ENCODE measurements around the gene NT5DC1.

Gene NT5DC1

GRCh38 chr6:116214681-116215080, 114.0 kb downstream of the NT5DC1 start:
- Histone ChIP-seq H3K79me2 (ENCODE audit: insufficient read depth, low read length) (no peaks in the 10 kb centered on the region), H3K4me1 (ENCODE audit: insufficient read depth, low read length, poor library complexity, severe bottlenecking) (no peaks in the 10 kb centered on the region), H3K36me3 (ENCODE audit: insufficient read depth, low read length) (no peaks in the 10 kb centered on the region), H3K9ac (ENCODE audit: low read depth, low read length, poor library complexity, severe bottlenecking) (no peak overlapping the region), H3K4me3 (ENCODE audit: low read length, poor library complexity, severe bottlenecking) (no peak overlapping the region), H4K20me1 (ENCODE audit: insufficient read depth, low read length, poor library complexity, severe bottlenecking) (no peaks in the 10 kb centered on the region), H3K9me2 (replicated peaks; ENCODE audit: low read depth, low read length) (no peaks in the 10 kb centered on the region), H3F3A (ENCODE audit: low read depth) (no peaks in the 10 kb centered on the region), H2AFZ (ENCODE audit: low read length) (no peak overlapping the region), H3K27me3 (ENCODE audit: insufficient read depth, low read length, poor library complexity, severe bottlenecking) (no peaks in the 10 kb centered on the region), H3K4me2 (ENCODE audit: low read depth, low read length, poor library complexity, severe bottlenecking) (no peak overlapping the region), H3K9me3 (ENCODE audit: insufficient read depth, low read depth, low read length) (no peaks in the 10 kb centered on the region)
- TF ChIP-seq EZH2phosphoT487 (IDR thresholded peaks at IDR 0.05; ENCODE audit: borderline replicate concordance): no peak
- TF ChIP-seq CTCF (conservative IDR thresholded peaks at IDR 0.05; ENCODE audit: low read length): no peak

- no peak for TF ChIP-seq EZH2phosphoT487 (IDR thresholded peaks at IDR 0.05; ENCODE audit: borderline replicate concordance)
- TF ChIP-seq CTCF (conservative IDR thresholded peaks at IDR 0.05; ENCODE audit: low read length): no peak
- no peak overlapping the region for H3K9ac ChIP-seq (ENCODE audit: low read depth, low read length, poor library complexity, severe bottlenecking)
These were observed 114.8 kb downstream of the NT5DC1 start for GRCh38 chr6:116215414-116215813.

GRCh38 chr6:116217069-116217468, 116.4 kb downstream of the NT5DC1 start:
- no peaks in the 10 kb centered on the region; the same call in 1 of the 2 replicates for H3K36me3 ChIP-seq (ENCODE audit: insufficient read depth, low read length)
- H3K9me2 ChIP-seq (replicated peaks; ENCODE audit: low read depth, low read length): no peaks in the 10 kb centered on the region
- H3K9ac ChIP-seq (ENCODE audit: low read depth, low read length, poor library complexity, severe bottlenecking): no peak overlapping the region
- no peaks in the 10 kb centered on the region for H3K9me3 ChIP-seq (ENCODE audit: insufficient read depth, low read depth, low read length)
- no peaks in the 10 kb centered on the region for H4K20me1 ChIP-seq (ENCODE audit: insufficient read depth, low read length, poor library complexity, severe bottlenecking)
- H3K27me3 ChIP-seq (ENCODE audit: insufficient read depth, low read length, poor library complexity, severe bottlenecking): no peaks in the 10 kb centered on the region
- H3K79me2 ChIP-seq (ENCODE audit: insufficient read depth, low read length): no peaks in the 10 kb centered on the region
- H2AFZ ChIP-seq (ENCODE audit: low read length): no peak overlapping the region
- TF ChIP-seq EZH2phosphoT487 (IDR thresholded peaks at IDR 0.05; ENCODE audit: borderline replicate concordance) (no peak), CTCF (conservative IDR thresholded peaks at IDR 0.05; ENCODE audit: low read length) (peak; percentile 74)
- H3F3A ChIP-seq (ENCODE audit: low read depth): no peaks in the 10 kb centered on the region
- H3K4me1 ChIP-seq (ENCODE audit: insufficient read depth, low read length, poor library complexity, severe bottlenecking): no peaks in the 10 kb centered on the region
- H3K4me2 ChIP-seq (ENCODE audit: low read depth, low read length, poor library complexity, severe bottlenecking): no peak overlapping the region
- no peak overlapping the region for H3K4me3 ChIP-seq (ENCODE audit: low read length, poor library complexity, severe bottlenecking)

More at GRCh38 chr6:116215414-116215813, 114.8 kb downstream of the NT5DC1 start:
- Histone ChIP-seq H3F3A (ENCODE audit: low read depth) (no peaks in the 10 kb centered on the region), H3K4me3 (ENCODE audit: low read length, poor library complexity, severe bottlenecking) (no peak overlapping the region), H3K79me2 (ENCODE audit: insufficient read depth, low read length) (no peaks in the 10 kb centered on the region), H3K9me2 (replicated peaks; ENCODE audit: low read depth, low read length) (no peaks in the 10 kb centered on the region), H3K36me3 (ENCODE audit: insufficient read depth, low read length) (no peaks in the 10 kb centered on the region), H3K9me3 (ENCODE audit: insufficient read depth, low read depth, low read length) (no peaks in the 10 kb centered on the region), H4K20me1 (ENCODE audit: insufficient read depth, low read length, poor library complexity, severe bottlenecking) (no peaks in the 10 kb centered on the region), H3K4me2 (ENCODE audit: low read depth, low read length, poor library complexity, severe bottlenecking) (no peak overlapping the region), H3K4me1 (ENCODE audit: insufficient read depth, low read length, poor library complexity, severe bottlenecking) (no peaks in the 10 kb centered on the region), H2AFZ (ENCODE audit: low read length) (no peak overlapping the region), H3K27me3 (ENCODE audit: insufficient read depth, low read length, poor library complexity, severe bottlenecking) (no peaks in the 10 kb centered on the region)

Measured in Loucy (cell line).